GM10248 (cell line): ENCODE results near the gene RPN2.

Experiments
- CTCF ChIA-PET: fragments of 300-600 bp; sonication (Branson Sonifier 250); formaldehyde crosslinking; extraction: SDS; loops from one replicate; lab custom pipeline; 2021; ENCODE audit warnings: antibody characterized with exemption; lab: Yijun Ruan, JAX
- POLR2A ChIA-PET: fragments of 350-650 bp; sonication (Branson Sonifier 250); formaldehyde crosslinking; extraction: SDS; loops from one replicate; lab custom pipeline; 2020; ENCODE audit warnings: antibody characterized with exemption; lab: Yijun Ruan, JAX
- DNase-seq: peaks from one replicate; pipeline ENCODE4 v3.0.0; 2012; ENCODE audit errors: extremely low spot score
- CTCF ChIP-seq: IDR thresholded peaks from 2 replicates; pipeline ENCODE4 v1.5.1; 2012; ENCODE audit warnings: mild to moderate bottlenecking, low read depth; ENCODE audit errors: extremely low read depth, missing control alignments, control extremely low read depth

Gene RPN2

GRCh38 chr20:37178839-37179682 is at the start of gene RPN2, which contains the start of gene MROH8:
Gene RPN2 (plus strand): TSS chr20:37179330. CDS start chr20:37179357, 27 bp downstream.
Gene MROH8 (minus strand): TSS chr20:37179548.
- DNase-seq: peak; percentile 96
- TF ChIP-seq CTCF: no peak
- POLR2A ChIA-PET: interaction anchor here (1.4 kb wide), 1 partner anchor 17 kb away, joined by 5 read pairs; no protein-coding TSS in a partner anchor
- CTCF ChIA-PET: interaction anchor here (0.7 to 4.2 kb wide), 16 partner anchors 9 to 895 kb away, joined by 3 to 65 read pairs (median 4); partner anchors contain the start of gene RBL1

GRCh38 chr20:37131486-37131885 is 47.6 kb upstream of the RPN2 start:
- POLR2A ChIA-PET: no interaction called here

DNA sequence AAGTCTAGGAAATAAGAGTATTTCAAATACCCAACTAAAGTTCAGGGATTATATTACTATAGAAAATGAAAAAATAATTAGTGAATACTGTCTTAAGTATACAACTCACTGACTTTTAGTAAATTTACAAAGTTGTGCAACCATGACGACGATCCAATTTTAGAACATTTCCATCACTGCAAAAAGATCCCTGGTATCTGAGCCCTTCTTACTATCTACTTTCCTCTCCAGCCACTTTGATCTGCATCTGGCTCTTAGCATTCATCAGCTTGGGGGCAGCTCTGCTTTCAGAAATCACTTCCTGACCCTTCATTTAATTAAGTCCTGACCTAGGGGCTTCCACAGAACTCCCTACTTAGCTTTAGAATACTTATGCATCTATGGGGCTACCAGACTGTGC is 45.2 kb upstream of the RPN2 start:
- POLR2A ChIA-PET: no interaction called here

More at GRCh38 chr20:37131486-37131885, 47.6 kb upstream of the RPN2 start:
- DNase-seq: no peak
- CTCF ChIA-PET: no interaction called here
- no peak for TF ChIP-seq CTCF

GRCh38 chr20:37137547-37137946 is 41.6 kb upstream of the RPN2 start:
- TF ChIP-seq CTCF: no peak
- DNase-seq: no peak
- POLR2A ChIA-PET: no interaction called here
- CTCF ChIA-PET: no interaction called here

More for the DNA sequence above, 45.2 kb upstream of the RPN2 start:
- DNase-seq: no peak
- no peak for TF ChIP-seq CTCF
- CTCF ChIA-PET: no interaction called here

DNA sequence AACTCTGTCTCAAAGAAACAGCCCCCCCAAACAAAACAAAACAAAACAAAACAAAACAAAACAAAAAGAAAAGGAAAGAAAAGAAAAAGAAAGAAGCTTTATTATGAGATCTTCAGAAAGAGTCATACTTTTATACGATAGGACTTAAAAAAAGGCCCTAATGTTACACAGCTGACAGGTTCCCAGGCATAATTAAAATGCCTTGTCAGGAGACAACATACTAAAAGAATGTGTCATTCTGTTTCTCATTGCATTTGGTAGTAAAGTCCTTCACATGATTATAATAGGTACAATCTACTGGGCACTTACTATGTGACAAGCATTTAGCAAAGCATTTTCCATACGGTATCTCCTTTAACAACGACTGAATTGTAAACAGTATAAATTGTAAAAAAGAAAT is 36.4 kb upstream of the RPN2 start:
- no peak for DNase-seq
- no peak for TF ChIP-seq CTCF
- ChIA-PET POLR2A (no interaction called here), CTCF (interaction anchor here (1.1 kb wide), 1 partner anchor 49 kb away, joined by 4 read pairs; no protein-coding TSS in a partner anchor)

- CTCF ChIA-PET: interaction anchor here (1.9 kb wide), 1 partner anchor 11 kb away, joined by 5 read pairs; no protein-coding TSS in a partner anchor
- no peak for TF ChIP-seq CTCF
- DNase-seq: no peak
- POLR2A ChIA-PET: no interaction called here
Measured at GRCh38 chr20:37144856-37145404, 34.2 kb upstream of the RPN2 start.
